Upper lobe of left lung (tissue), 4 donors: ENCODE results near the gene HAAO.

ENCODE experiments used
- CTCF ChIP-seq, 6 experiments: fragments of 450-650 bp in 4 of 6; fragments of 200-600 bp in 2 of 6; sonication (generic) in 2 of 6; IDR thresholded peaks; one replicate each; pipeline ENCODE4 v1.5.1; 2016 to 2019; ENCODE audit warnings: antibody characterized with exemption in 6 of 6
- EP300 ChIP-seq, 4 donors: sonication (generic); formaldehyde crosslinking; IDR thresholded peaks; one replicate each; pipeline ENCODE4 v1.5.1; 2017; ENCODE audit warnings: antibody characterized with exemption in 4 of 4, control low read depth in 2 of 4
- POLR2A ChIP-seq, 4 donors: fragments of 450-650 bp; IDR thresholded peaks; one replicate each; pipeline ENCODE4 v1.5.1; 2016 to 2017; ENCODE audit warnings: antibody characterized with exemption in 4 of 4, mild to moderate bottlenecking in 2 of 4
- POLR2AphosphoS5 ChIP-seq, 2 donors: sonication (generic); formaldehyde crosslinking; IDR thresholded peaks; one replicate each; pipeline ENCODE4 v1.5.1; 2017; ENCODE audit warnings: antibody characterized with exemption in 2 of 2

DNA sequence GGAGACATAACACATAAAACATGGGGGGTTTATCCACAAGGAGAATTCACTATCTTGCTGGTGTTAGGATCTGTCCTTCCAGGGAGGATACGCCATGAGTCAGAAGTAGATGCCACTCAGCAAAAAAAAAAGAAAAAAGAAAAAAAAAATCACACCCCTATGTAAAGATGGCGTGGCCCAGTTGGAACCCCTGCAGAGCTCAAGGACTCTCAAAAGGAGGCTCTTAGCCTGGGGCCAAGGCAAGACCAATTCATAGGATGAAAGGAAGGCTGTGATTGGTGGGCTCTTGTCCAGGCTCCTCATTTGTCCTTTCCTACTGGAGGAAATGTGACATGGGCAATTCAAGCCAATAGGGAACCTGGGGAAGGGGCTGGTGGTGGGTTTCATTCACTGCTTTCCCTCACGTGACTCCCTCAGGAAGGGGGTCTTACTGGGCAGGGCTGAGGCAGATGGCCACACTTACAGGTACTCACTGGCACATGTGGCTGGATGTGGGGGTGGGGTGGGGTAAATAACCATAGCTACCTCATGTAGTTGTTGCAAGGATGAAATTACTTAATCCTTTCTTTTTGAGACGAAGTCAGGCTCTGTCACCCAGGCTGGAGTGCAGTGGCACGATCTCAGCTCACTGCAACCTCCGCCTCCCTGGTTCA lies 38.7 kb upstream of the HAAO start:
- TF ChIP-seq CTCF (IDR thresholded peaks at IDR 0.05) (no peak), POLR2AphosphoS5 (IDR thresholded peaks at IDR 0.05) (no peak), EP300 (IDR thresholded peaks at IDR 0.05) (no peak), POLR2A (IDR thresholded peaks at IDR 0.05) (no peak)
